Ovary (tissue), 9 donors: ENCODE data around the gene DCTPP1. TPM values are rescaled to one million over a fixed set of nuclear protein-coding genes. Genes with fewer than 3 reads are reported as not detected.

ENCODE experiments used
- DNase-seq, 5 donors: peaks; one replicate each; pipeline ENCODE4 v3.0.0-alpha.2; 2019 to 2020
- H3K27ac ChIP-seq, 2 donors: fragments of 200-600 bp; one replicate each; pipeline versions ENCODE4 v1.5.1 to v1.8.0; 2019 to 2022
- H3K27me3 ChIP-seq: fragments of 200-600 bp; one replicate; pipeline ENCODE4 v1.8.0; 2022
- H3K36me3 ChIP-seq: fragments of 200-600 bp; sonication (generic); one replicate; pipeline ENCODE4 v1.5.1; 2019
- H3K4me1 ChIP-seq: one replicate; pipeline ENCODE4 v1.8.1; 2013; ENCODE audit warnings: mild to moderate bottlenecking, moderate library complexity; ENCODE audit not compliant: insufficient read depth
- H3K4me3 ChIP-seq: fragments of 200-600 bp; sonication (generic); one replicate; pipeline ENCODE4 v1.5.1; 2017
- H3K9me3 ChIP-seq, 2 donors: fragments of 200-600 bp in 1 of 2; sonication (generic) in 1 of 2; one replicate each; pipeline versions ENCODE4 v1.5.1 to v1.8.1; 2013 to 2019; ENCODE audit warnings: mild to moderate bottlenecking in 1 of 2, moderate library complexity in 1 of 2
- CTCF ChIP-seq, 3 donors: fragments of 450-650 bp in 2 of 3; fragments of 200-600 bp in 1 of 3; IDR thresholded peaks; one replicate each; pipeline versions ENCODE4 v1.5.1 to v1.8.0; 2016 to 2022; ENCODE audit warnings: antibody characterized with exemption in 3 of 3, mild to moderate bottlenecking in 1 of 3
- EP300 ChIP-seq: sonication (generic); formaldehyde crosslinking; IDR thresholded peaks from one replicate; pipeline ENCODE4 v1.6.1; 2017; ENCODE audit warnings: antibody characterized with exemption
- POLR2A ChIP-seq: fragments of 450-650 bp; IDR thresholded peaks from one replicate; pipeline ENCODE4 v1.6.1; 2017; ENCODE audit warnings: antibody characterized with exemption, mild to moderate bottlenecking, moderate library complexity
- WGBS, 3 donors: extraction: QIAGEN DNeasy Blood & Tissue Kit in 1 of 3; methylation state at CpG; one replicate each; pipeline versions ENCODE4 v1.1.5 to v1.1.7; 2013 to 2017; 5-methylcytosine and 5-hydroxymethylcytosine counted together
- intact Hi-C, 4 donors: fragments of 100-400 bp; cut with DNase I; formaldehyde crosslinking; loops; one replicate each; pipeline versions ENCODE4 v1.11.0 to v1.15.1; 2022 to 2023
- polyA plus RNA-seq, 2 donors: library from polyadenylated mRNA; stranded (reverse); fragments of 200-250 nt in 1 of 2; fragments of 350-450 nt in 1 of 2; fragmentation: Illumina TruSeq in 1 of 2; extraction: RNeasy Lipid Tissue Mini Kit (QIAGEN cat#74804) in 1 of 2; gene quantifications; one replicate each; pipeline ENCODE4 v1.2.3, GENCODE V29; 2013 to 2014
- total RNA-seq, 7 donors: library from RNA; depleted of rRNA in 2 of 7; stranded (reverse); fragments of >200 nt in 2 of 7; fragmentation: NEBNext Ultra II Directional in 3 of 7; extraction: Animal tissue kit (Norgen Biotek cat#: 25700) in 3 of 7; gene quantifications; one replicate each; pipeline versions ENCODE4 v1.1.0 to v1.2.4, GENCODE V29; 2016 to 2023
- donor health status: DM: no; HTN: no; CAD: no; lungs with moderate emphysema.
- donor health status: DM: no; HTN: no; CAD: no.
- donor health status: Bipolar disorder and iron deficiency.
- donor health status: DM: yes; HTN: yes; CAD: no.
- donor health status: DM: no; HTN: no; CAD: no.
- donor health status: DM: yes; HTN: yes; CAD: no.

Gene DCTPP1
- total and polyA plus RNA-seq, 9 donors, result 13.2 to 34.4 (median 22.6) TPM

DNA sequence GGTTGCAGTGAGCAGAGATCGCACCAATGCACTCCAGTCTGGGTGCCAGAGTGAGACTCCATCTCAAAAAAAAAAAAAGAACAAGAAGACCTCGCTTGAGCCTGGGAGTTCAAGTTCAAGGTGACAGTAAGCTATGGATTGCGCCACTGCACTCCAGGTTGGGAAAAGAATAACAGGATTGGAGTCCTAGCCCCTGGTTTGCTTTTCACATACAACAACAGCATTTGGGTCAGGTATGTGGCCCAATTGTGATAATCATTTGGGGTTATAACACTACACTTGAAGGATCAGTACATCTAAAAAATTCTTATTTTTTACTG, 19.2 kb upstream of the DCTPP1 start:
- H3K9me3 ChIP-seq, result no peaks in the 10 kb centered on the region
- TF ChIP-seq POLR2A, result no peak
- TF ChIP-seq CTCF (IDR thresholded peaks at IDR 0.05), result no peak
- no peak for TF ChIP-seq EP300
- no peaks in the 10 kb centered on the region for H3K36me3 ChIP-seq
- intact Hi-C loops, result no loop called here
- no peak for DNase-seq
- no peaks in the 10 kb centered on the region for H3K27me3 ChIP-seq
- peaks cover 5% of the 10 kb centered on the region for H3K4me1 ChIP-seq
- H3K4me3 ChIP-seq, result no peak overlapping the region
- H3K27ac ChIP-seq, result no peak overlapping the region
- WGBS, 3 donors, result 70 to 80% (median 78%) methylated on average over 3 of the region's 3 CpGs

GRCh38 chr16:30447512-30448226, 17.8 kb upstream of the DCTPP1 start:
- DNase-seq, result no peak
- no peaks in the 10 kb centered on the region for H3K27me3 ChIP-seq
- H3K27ac ChIP-seq, result no peak overlapping the region
- peaks cover 5% of the 10 kb centered on the region for H3K4me1 ChIP-seq
- WGBS, 3 donors, result 81 to 83% (median 82%) methylated on average over 12 of the region's 12 CpGs
- no peak for TF ChIP-seq POLR2A
- TF ChIP-seq CTCF (IDR thresholded peaks at IDR 0.05), result no peak
- no peak for TF ChIP-seq EP300
- no peaks in the 10 kb centered on the region for H3K9me3 ChIP-seq
- H3K4me3 ChIP-seq, result no peak overlapping the region
- H3K36me3 ChIP-seq, result no peaks in the 10 kb centered on the region
- intact Hi-C loops, result no loop called here

DNA sequence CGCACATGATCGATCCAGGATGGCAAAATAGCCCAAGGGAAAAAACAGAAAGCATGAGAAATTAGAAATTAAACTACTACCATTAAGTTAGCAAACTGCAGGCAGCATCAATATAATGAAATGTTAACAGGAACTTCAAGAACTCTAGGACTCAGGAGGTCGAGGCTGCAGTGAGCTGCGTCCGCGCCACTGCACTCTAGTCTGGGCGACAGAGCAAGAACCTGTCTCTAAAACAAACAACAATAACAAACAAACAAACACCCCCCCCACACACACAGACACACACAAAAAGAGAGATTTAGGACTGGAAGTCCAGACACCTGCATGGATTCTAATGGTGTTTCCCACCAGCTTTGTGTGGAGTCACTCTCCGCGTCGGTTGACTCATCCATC, 16.4 kb upstream of the DCTPP1 start:
- Histone ChIP-seq H3K4me1 (peaks cover 5% of the 10 kb centered on the region), H3K27ac (no peak overlapping the region), H3K4me3 (peak overlapping the region; percentile 84), H3K9me3 (no peaks in the 10 kb centered on the region), H3K27me3 (no peaks in the 10 kb centered on the region), H3K36me3 (no peaks in the 10 kb centered on the region)
- WGBS, 3 donors, result 69 to 76% (median 74%) methylated on average over 10 of the region's 10 CpGs
- intact Hi-C loops, result no loop called here
- DNase-seq, result no peak
- TF ChIP-seq CTCF (IDR thresholded peaks at IDR 0.05) (no peak), EP300 (no peak), POLR2A (no peak)

- Histone ChIP-seq H3K9me3 (no peaks in the 10 kb centered on the region), H3K27ac (peak within 1 kb of the TSS; percentile 35 to 83), H3K4me3 (peak within 1 kb of the TSS; percentile 84), H3K27me3 (no peaks in the 10 kb centered on the region), H3K4me1 (peaks cover 5% of the 10 kb centered on the region), H3K36me3 (no peaks in the 10 kb centered on the region)
- peak; percentile 94 to 99 (median 97) for DNase-seq
- intact Hi-C loops, result no loop called here
- 0 to 1% (median 0%) methylated on average over 34 to 59 of the region's 59 CpGs for WGBS, 3 donors
- TF ChIP-seq EP300, result peak; percentile 52
- TF ChIP-seq CTCF (IDR thresholded peaks at IDR 0.05), result peak in 2 of 3 donors; percentile 40 to 48
- peak; percentile 38 for TF ChIP-seq POLR2A
Measured at GRCh38 chr16:30445408-30446202, 15.8 kb upstream of the DCTPP1 start, which contains the start of gene SEPHS2. SEPHS2 (minus strand) TSS chr16:30445874; CDS start chr16:30445727, 147 bp downstream.
